ENCODE results near the gene FBXL16.

GRCh38 chr16:722835-723633 lies 17.4 kb upstream of the FBXL16 start:
- TF ChIP-seq CTCF (optimal IDR thresholded peaks at IDR 0.05 in 1 of 3, IDR thresholded peaks at IDR 0.05 in 1 of 3, conservative IDR thresholded peaks at IDR 0.05 in 1 of 3; ENCODE audit: extremely low read depth in 1 of 3, insufficient read depth in 2 of 3, low read length in 3 of 3) (no peak), EZH2 (IDR thresholded peaks at IDR 0.05; ENCODE audit: low read length) (no peak)

Data from keratinocyte (primary cell).